CD4-positive, alpha-beta T cell treated with Interleukin-15 for 1 hour (primary cell): ENCODE measurements around the gene LENG9.
"Not testable (repeated sequence)": the region's sequence is repeated elsewhere in the genome, so short reads cannot be mapped to it uniquely, and the experiment has no call there.

Experiments used
- DNase-seq: peaks from one replicate; pipeline ENCODE4 v3.0.0-alpha.2; 2020

LENG9 gene

DNA sequence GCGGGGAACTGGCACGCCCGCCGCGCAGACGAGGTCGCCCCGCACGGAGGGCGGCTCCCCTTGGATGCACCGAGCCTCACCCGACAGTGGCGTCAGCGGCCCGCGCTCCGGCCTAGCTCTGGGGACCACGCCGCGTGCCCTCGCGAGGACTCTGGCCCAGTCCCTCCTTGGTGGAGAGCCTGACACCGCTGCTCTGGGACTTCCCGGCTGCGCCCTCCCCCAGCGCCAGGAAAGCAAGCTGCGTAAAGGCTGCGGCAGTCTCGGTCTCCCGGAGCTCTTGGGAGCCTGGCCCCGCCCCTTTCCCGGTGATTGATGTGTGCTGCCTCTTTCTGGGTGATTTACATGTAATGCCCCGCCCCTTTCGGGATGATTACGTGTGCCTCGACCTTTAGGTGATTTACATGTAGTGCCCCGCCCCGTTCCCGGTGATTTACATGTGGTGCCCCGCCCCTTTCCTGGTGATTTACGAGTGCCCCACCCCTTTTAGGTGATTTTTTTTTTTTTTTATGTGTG is at the start of gene LENG9:
Gene LENG9, minus strand, starts transcription at position 248 of the 513 bp plus-strand sequence. CDS start 252 bp downstream, outside the sequence.
- peak; percentile 98 for DNase-seq

DNA sequence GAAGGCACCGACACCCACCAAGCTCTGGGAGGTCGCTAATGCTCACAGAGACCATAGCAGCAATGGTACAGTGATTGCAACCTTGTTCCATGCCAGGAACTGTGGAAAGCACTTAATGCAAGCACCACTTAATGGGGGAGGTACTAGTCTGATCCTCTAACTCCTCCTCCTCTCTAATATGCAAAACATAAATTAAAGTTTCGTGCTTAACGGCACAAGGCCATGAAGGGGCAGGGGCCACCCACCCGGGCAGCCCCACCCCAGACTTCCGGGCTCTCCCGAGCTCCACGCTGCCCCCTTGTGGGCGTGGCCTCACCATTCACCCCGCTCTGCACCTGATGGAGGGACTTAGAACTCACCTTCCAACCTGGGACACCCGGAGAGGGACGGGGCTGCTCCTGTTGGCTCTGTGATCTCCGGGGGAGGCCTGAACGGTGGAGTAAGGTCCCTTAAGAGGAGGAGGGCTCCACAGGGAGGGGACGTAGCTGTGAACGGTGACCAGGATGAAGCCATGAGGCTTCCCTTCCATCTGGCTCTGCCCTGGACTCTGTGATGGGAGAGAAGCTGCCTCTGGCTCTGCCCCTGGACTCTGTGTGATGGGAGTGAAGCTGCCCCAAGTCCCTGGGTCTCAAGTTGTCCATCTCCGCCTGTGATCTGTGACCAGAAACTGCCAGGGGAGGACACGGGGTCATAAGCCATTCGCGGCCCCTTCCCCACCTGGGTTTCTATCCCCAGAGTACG is 45.8 kb upstream of the LENG9 start:
- DNase-seq, result not testable (repeated sequence)

DNA sequence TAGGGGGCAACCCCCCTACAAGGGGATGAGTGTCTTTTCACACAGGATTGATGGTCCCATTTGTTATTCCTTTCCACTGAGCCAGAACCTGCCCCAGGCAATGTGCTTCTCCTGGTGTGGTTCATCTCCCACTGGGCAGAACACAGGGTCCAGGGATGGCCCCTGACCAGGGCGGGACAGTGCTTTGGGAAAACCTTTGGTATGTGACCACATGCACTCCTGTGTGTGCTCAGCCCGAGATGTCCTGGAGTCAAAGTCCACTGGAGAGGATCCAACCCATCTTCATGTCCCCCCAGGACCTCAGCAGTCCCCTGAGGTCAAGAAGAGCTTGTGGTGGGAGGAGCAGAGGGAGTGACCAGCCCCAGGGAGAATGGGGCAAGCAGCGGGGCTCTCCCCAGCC is 44.9 kb upstream of the LENG9 start:
- not testable (repeated sequence) for DNase-seq

DNA sequence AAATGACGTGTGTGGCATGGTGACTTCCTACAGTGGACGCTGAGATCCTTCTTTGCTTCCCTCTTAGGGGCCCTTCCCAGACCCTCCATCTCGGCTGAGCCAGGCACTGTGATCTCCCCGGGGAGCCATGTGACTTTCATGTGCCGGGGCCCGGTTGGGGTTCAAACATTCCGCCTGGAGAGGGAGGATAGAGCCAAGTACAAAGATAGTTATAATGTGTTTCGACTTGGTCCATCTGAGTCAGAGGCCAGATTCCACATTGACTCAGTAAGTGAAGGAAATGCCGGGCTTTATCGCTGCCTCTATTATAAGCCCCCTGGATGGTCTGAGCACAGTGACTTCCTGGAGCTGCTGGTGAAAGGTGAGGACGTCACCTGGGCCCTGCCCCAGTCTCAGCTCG is 44.2 kb upstream of the LENG9 start:
- DNase-seq, result no peak

DNA sequence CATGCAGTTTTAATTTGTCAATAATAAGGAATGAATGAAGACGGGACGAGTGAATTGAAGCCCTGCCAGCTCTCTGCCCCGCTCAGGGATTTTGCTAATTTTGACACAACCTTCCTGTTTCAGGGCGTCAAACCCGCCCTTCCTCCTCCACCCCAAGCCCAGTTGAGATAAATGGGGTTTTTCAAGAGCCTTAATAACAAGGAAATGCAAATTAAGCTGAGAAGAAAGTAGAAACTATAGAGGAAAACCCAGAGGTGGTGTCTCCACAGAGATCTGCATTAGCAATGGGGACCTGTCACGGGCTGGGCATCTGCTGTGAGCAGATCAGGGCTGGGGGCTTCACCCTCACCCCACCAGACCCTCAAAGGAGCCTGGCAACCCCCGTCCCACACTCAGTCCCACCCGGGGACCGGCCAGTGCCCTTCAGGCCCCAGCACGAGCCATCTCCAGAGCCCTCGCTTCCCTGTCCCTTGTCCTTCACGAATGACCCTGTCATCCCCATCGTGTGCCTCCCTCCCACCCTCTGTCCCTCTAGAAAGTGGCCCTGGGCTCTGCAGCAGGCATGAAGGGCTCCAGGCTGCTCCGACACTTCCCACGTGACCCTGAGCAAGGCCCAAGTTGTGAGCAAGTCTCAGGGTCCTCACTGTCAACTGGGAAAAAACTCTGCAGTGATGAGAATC is 43.6 kb upstream of the LENG9 start:
- not testable (repeated sequence) for DNase-seq

DNA sequence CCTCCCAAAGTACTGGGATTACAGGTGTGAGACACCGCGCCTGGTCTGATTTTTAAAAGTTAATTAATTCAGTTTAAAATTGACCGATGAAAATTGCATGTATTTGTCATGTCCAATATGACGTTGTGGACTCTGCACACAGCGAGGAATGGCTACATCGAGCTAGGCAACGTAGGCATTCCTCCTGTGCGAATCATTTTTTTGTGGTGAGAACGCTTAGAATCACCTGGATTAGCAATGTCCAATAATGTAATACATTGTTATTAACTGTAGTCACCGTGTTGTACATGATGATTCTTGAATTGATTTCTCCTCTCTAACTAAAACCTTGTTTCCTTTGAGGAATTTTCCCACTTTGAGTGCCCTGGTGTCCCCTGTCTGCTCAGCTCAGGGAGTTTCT is 42.5 kb upstream of the LENG9 start:
- DNase-seq, result no peak

DNA sequence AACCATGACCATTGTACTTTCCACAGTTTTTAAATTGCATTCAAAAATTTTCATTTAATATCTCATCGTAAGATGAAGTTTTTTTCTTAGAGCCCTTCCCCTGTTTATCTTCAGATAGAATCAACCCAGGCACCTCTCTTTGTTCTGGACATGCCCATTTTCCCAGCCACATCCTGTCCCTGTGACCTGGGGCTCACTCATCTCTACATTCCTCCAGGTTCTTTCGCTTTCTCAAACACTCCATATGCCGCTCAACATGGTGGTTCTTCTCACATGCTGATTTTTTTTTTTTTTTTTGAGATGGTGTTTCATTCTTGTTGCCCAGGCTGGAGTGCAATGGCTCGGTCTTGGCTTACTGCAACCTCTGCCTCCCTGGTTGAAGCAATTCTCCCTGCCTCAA is 42.0 kb upstream of the LENG9 start:
- DNase-seq, result not testable (repeated sequence)

DNA sequence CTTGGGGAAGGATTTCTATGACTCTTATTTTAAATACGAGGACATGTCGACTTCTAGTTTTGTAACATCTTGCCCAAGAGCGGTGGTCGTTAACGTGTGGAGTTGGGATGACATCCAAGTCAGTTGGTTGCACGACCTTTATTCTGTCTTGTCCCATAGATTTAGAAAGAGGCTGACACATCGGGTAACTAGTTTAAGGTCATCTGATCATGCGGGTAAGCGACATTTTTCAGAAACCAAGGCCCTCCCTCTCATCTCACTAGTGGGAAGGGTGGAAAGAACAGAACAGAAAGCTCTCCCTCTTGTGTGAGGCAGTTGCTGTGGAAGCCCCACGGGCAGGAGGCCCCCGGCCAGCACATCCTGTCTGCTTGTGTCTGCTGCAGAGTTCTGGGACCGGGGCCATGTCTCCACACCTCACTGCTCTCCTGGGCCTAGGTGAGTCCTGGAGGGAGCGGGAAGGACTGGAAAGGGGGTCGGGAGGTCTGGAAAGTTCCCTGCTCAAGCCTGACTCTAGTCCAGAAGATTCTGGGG is 39.0 kb upstream of the LENG9 start, which contains the start of gene LAIR2:
Gene LAIR2, plus strand, starts transcription at position 314 of the 531 bp plus-strand sequence. Its CDS starts 88 bp downstream, at position 402.
- peak; percentile 28 for DNase-seq

DNA sequence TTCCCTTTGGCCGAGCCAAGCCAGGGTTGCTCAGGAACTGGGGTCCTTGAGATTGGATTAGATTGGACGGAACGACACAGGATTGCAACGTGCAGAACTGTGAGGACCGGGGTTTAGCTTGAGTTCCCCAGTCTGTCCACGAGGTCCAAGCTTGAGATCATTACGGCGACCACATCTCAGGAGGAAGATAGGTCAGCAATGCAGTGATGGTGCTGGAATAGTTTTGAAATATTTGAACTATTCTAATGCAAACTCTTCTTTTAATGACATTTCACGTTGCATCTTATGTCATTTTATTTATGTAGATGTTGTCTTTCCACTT is 34.8 kb upstream of the LENG9 start:
- not testable (repeated sequence) for DNase-seq

DNA sequence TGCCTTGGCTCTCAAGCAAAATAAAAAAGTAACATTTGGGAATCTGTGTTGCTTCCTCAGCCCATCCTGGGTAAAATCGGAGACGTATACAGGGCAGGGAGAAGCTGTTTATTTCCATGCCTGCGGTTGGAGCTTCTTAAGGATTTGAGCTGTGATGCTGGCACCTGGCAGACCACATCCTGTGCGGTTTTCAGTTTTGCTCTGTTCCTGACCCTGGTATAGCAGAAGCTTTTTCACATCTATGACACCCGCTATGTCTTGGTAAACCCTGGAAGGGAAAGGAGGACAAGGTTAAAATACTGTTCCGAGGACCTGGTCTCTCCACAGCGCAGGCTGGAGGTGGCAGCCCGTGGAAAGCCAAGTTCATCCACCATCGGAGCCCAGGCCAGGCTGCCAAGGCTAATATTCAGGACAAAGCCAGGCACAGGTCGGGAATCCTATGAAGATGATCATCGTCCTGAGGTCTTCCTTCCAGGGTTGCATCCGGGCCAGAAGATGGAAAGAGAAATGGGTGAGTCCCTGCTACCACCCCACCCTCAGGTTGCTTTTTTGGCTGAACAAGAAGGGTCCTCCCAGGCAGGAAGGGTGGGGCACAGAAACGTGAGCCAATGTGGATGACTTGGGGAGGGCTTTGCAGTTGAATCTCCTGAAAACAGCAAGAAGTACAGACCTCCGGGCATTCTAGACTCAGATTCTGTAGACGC is 34.3 kb upstream of the LENG9 start:
- not testable (repeated sequence) for DNase-seq

DNA sequence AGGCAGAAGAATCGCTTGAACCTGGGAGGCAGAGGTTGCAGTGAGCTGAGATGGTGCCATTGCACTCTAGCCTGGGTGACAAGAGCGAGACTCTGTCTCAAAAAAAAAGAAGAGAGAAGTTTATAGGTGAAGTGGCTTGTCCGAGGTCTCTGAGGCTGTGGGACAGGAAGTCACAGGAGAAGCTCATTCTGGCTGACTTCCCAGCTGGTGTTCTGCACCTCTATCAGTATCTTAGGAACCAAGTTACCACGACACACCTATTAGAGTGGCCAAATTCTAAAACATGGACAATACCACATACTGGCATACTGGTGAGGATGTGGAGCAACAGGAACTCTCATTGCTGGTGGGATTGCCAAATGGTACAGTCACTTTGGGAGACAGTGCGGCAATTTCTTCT is 31.7 kb upstream of the LENG9 start:
- not testable (repeated sequence) for DNase-seq

DNA sequence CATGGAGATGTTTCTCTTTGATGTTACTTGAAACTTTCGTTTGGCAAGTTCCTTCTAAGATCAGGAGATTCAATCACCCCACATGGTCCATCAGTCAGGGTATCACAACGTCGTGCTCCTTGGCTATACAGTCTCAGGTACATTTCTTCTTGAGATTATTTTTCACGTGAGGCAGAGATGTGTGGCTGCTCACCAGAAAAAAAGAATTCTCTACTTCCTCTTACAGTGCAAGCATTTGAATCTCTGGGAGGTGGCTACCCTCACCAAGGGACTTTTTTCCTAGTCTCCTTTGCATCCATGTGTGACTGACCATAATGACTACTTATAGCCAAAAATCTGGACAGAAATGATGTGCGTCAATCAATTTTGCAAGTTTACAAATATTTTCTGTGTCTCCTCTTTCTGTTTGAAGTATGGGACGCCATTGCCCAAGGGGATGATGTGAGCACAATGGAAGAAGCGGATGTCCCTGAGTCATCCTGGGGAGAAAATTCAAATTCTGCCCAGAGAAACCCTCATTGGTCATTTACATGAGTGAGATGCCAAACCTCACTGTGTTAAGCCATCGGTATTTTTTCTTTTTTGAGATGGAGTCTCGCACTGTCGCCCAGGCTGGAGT is 30.5 kb upstream of the LENG9 start:
- no peak for DNase-seq

DNA sequence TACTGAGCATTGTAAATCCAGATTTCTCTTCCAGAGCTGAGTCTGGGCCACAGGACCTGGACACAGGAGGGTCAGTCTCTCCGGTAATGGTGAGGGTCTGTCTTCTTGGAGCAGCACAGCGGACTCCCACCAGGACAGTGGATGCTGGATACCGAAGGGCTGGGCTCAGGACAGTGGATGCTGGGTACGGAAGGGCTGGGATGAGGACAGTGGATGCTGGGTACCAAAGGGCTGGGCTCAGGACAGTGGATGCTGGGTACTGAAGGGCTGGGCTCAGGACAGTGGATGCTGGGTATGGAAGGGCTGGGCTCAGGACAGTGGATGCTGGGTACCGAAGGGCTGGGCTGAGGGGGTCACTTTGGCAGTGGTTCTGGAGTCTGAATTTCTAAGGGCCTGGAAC is 29.5 kb upstream of the LENG9 start:
- DNase-seq, result not testable (repeated sequence)

DNA sequence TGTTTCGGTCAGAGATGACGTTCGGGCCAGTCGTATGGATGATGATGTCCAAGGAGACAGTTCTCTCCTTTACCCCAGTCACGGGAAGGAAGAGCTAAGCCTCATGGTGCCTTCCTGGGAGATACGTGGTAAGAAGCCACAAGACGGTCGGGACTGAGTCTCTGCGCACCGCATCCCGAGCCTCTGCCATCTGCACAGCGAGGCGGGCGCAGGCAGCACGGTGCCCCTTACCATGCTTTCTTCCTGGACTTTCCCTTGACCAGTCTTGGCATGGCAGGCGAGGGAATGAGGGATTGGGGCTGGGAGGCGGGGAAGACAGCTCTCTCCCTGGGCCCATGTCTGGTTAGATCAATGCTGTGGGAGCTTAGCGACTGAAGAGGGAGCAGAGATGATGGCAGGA is 29.0 kb upstream of the LENG9 start:
- no peak for DNase-seq

DNA sequence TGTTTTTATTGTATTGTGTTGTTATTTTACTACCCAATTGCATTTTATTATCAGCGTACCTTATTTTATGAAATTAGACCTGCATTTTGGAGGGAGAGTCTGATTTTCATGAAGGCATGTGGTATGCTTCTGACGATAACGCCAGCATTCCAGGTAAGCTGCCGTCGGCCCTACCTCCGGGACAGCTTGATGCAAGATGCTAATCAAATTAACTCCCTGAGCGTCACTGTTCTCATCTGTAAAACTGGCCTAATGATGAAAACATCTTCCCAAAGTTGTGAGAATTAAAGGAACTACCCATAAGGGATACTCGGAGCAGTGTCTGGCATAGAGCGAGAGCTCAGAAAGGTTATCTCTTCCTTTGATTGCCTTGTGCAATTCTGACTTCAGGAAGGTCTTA is 26.2 kb upstream of the LENG9 start:
- DNase-seq, result no peak

DNA sequence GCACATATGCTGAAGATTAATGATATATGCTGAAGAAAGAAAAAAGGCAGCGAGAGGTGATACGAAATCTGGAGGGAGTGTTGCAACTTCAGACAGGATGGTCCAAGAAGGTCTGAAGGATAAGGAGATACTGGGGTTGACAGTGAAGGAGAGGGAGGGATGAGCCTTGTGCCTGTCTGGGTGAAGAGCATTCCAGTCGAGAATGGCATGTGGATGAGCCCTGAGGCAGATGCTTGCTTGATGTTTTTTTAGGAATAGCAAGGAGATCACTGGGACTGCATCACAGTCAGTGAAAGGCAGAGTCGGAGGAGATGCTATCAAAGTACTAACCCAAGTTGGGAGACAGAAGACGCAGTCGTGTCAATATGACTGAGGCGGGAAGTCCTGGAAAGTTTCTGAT is 25.8 kb upstream of the LENG9 start:
- no peak for DNase-seq

DNA sequence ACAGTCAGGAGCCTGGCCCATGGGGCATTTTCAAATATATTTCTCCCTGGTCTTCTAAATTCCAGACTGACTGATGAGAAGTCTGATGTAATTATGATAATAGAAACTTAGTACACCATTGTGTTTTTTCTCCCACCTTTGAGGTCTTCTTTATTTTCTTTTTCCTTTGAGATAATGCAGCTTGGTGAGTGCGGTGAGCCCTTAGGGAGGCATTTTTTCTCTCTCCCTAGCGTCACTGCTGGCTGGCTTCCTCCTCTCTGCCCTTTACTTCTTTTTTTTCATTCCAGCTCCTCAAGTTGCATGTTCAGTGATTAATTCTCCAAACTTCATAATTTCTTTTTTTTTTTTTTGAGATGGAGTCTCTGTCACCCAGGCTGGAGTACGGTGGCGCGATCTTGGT is 22.3 kb upstream of the LENG9 start:
- DNase-seq, result no peak

DNA sequence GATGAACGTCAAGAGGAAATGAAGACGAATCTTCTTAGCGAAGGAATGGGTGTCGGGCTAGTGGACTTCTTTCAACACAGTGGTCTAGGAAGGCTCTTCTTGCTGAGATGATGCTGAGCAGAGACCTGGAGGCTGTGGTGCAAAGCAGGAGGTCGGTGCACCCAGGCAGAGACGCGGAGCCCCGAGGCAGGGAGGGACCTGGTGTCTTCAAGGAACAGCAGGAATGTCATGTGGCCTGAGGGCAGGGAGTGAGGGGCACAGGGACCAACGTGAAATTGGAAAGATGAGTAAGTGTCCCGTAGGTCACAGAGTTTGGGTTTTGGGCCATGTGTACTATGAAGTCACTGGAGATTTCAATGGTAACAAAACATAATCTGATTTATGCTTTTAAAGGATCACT is 20.9 kb upstream of the LENG9 start:
- no peak for DNase-seq

DNA sequence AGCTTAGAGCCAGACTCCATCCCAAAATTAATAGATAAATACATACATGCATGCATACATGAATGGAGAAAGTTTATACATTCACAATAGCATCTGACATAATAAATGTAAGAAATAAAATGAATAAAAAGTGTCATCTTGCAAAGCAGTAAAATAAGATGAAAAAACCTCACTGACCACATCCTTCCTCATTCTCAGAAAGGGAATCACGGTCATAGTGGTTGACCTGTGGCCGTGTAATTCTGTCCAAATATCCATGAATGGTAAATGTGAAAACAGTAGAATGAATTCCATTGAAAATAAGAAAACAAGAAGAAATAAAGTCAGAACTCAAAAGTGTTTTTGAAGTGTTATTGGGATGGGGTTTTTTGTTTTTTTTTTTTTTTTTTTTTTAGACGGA is 19.3 kb upstream of the LENG9 start:
- no peak for DNase-seq

DNA sequence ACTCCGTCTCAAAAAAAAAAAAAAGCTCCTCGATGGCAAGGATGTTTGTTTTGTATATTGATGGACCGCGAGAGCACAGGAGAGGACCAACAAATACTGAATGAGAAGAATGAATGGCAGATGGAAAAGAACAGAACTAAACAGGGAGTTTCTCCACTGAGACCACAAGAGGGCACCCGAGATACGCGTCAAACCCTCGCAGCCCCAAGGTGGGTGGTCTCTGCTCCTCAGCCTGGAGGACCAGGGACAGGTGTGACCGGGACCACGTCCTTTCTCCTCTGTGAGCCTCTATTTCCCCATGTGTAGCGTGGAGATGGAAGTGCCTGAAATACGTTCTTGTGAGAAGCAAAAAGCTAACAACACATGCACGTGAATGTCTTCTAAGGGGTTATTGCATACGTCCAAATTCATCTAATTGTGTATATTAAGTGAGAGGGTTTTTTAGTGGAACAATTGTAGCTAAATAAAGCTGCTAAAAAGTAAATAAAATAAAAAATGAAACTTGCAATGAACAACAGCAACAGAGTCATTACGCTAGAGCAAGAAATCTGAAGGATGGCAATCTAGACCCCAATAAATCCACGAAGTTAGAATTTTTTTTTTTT is 17.9 kb upstream of the LENG9 start:
- DNase-seq, result no peak

DNA sequence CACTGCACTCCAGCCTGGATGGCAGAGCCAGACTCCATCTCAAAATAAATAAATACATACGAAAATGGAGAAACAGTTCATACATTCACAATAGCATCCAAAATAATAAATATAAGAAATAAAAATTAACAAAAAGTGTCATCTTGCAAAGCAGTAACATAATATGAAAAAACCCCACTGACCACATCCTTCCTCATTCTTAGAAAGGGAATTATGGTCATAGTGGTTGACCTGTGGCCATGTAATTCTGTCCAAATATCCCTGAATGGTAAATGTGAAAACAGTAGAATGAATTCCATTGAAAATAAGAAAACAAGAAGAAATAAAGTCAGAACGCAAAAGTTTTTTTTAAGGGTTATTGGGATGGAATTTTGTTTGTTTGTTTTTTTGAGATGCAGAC is 16.5 kb upstream of the LENG9 start:
- no peak for DNase-seq

DNA sequence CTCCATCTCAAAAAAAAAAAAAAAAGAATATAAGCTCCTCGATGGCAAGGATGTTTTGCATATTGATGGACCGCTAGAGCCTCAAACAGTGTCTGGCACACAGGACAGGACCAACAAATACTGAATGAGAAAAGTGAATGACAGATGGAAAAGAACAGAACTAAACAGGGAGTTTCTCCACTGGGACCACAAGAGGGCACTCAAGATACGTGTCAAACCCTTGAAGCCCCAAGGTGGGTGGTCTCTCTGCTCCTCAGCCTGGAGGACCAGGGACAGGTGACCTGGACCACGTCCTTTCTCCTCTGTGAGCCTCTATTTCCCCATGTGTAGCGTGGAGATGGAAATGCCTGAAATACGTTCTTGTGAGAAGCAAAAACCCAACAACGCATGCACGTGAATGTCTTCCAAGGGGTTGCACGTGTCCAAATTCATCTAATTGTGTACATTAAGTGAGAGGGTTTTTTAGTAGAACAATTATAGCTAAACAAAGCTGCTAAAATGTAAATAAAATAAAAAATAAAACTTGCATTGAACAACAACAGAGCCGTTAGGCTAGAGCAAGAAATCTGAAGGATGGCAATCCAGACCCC is 15.2 kb upstream of the LENG9 start:
- DNase-seq, result no peak
